ENCODE results near the gene ELOVL5.

Gene ELOVL5

GRCh38 chr6:53316142-53316541 lies 32.6 kb downstream of the ELOVL5 start:
- Histone ChIP-seq H3K4me3 (ENCODE audit: low read depth, low read length) (no peak overlapping the region), H3K27me3 (ENCODE audit: insufficient read depth, low read depth, severe bottlenecking) (no peaks in the 10 kb centered on the region), H3K36me3 (peaks cover 3% of the 10 kb centered on the region; the same call in 1 of the 2 replicates), H3K27ac (no peak overlapping the region), H3K9me3 (ENCODE audit: severe bottlenecking) (no peaks in the 10 kb centered on the region)
- TF ChIP-seq, protein P1, sequence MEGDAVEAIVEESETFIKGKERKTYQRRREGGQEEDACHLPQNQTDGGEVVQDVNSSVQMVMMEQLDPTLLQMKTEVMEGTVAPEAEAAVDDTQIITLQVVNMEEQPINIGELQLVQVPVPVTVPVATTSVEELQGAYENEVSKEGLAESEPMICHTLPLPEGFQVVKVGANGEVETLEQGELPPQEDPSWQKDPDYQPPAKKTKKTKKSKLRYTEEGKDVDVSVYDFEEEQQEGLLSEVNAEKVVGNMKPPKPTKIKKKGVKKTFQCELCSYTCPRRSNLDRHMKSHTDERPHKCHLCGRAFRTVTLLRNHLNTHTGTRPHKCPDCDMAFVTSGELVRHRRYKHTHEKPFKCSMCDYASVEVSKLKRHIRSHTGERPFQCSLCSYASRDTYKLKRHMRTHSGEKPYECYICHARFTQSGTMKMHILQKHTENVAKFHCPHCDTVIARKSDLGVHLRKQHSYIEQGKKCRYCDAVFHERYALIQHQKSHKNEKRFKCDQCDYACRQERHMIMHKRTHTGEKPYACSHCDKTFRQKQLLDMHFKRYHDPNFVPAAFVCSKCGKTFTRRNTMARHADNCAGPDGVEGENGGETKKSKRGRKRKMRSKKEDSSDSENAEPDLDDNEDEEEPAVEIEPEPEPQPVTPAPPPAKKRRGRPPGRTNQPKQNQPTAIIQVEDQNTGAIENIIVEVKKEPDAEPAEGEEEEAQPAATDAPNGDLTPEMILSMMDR (IDR thresholded peaks at IDR 0.05; ENCODE audit: low read depth, low read length), result no peak
- DNase-seq, result no peak

DNA sequence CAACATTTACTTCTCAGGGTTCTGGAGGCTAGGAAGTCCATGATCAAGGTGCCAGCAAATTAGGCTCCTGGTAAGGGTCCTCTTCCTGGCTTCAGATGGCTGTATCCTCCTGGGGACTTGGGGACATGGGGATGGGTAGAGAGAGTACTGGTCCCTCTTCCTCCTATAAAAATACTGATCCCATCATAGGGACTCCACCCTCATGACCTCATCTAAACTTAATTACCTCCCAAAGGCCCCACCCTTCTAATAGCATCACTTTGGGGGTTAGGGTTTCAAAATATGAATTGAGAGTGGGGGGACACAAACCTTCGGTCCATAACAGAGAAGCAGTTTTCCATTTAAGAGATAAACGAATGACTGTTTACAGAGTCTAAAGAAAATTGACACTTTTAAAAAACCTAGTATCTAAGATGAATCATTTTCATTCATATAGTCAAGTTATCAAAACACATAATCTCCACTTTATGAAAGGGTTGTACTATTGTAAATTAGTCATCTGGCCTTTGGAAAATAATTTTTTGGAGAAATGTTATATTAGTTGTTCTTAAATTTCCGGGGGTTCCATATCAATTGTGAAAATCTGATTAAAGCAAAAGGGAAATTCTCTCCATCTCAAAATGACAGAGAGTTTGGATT lies 33.5 kb downstream of the ELOVL5 start:
- H3K36me3 ChIP-seq, result no peaks in the 10 kb centered on the region; the same call in 1 of the 2 replicates
- TF ChIP-seq, protein P1 (IDR thresholded peaks at IDR 0.05; ENCODE audit: low read depth, low read length), result no peak
- no peak overlapping the region for H3K4me3 ChIP-seq (ENCODE audit: low read depth, low read length)
- no peaks in the 10 kb centered on the region for H3K27me3 ChIP-seq (ENCODE audit: insufficient read depth, low read depth, severe bottlenecking)
- no peak overlapping the region for H3K27ac ChIP-seq
- no peak for DNase-seq
- H3K9me3 ChIP-seq (ENCODE audit: severe bottlenecking), result no peaks in the 10 kb centered on the region

DNA sequence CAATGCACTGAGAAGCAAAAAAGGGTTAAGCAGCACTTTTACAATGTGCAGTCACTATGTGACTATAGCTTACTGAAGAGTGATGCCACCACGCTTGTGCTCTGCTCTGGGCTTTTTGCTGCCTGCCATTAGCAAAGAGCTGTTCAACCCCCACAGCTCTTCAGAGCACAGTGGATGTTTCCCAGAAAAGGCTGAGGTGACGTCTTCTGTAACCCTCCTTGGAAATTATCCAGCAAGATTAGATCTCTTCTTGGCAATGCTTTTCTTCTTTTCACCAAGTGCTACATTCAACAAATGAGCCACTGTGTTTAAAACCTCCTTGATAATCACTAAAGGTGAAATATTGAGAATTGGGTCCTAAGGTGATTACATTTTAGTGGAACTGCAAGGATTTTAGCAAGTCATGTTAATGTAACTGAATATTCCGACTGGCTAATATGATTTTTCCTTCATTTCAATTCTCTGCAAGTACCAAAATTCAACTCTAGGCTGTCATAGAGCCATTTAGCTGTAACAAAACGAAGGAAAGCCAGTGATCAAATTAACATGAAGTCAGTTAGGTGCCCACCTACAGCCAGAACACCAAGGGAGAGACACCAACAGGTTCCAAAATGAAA lies 34.9 kb downstream of the ELOVL5 start:
- TF ChIP-seq, protein P1 (IDR thresholded peaks at IDR 0.05; ENCODE audit: low read depth, low read length), result no peak
- Histone ChIP-seq H3K36me3 (no peaks in the 10 kb centered on the region), H3K4me3 (ENCODE audit: low read depth, low read length) (no peak overlapping the region), H3K9me3 (ENCODE audit: severe bottlenecking) (no peaks in the 10 kb centered on the region), H3K27ac (no peak overlapping the region), H3K27me3 (ENCODE audit: insufficient read depth, low read depth, severe bottlenecking) (no peaks in the 10 kb centered on the region)
- DNase-seq, result no peak

GRCh38 chr6:53312355-53312754 lies 36.4 kb downstream of the ELOVL5 start:
- no peaks in the 10 kb centered on the region for H3K27me3 ChIP-seq (ENCODE audit: insufficient read depth, low read depth, severe bottlenecking)
- H3K4me3 ChIP-seq (ENCODE audit: low read depth, low read length), result no peak overlapping the region
- TF ChIP-seq, protein P1 (IDR thresholded peaks at IDR 0.05; ENCODE audit: low read depth, low read length), result no peak
- H3K27ac ChIP-seq, result no peak overlapping the region
- H3K9me3 ChIP-seq (ENCODE audit: severe bottlenecking), result no peaks in the 10 kb centered on the region
- H3K36me3 ChIP-seq, result no peaks in the 10 kb centered on the region
- DNase-seq, result no peak

DNA sequence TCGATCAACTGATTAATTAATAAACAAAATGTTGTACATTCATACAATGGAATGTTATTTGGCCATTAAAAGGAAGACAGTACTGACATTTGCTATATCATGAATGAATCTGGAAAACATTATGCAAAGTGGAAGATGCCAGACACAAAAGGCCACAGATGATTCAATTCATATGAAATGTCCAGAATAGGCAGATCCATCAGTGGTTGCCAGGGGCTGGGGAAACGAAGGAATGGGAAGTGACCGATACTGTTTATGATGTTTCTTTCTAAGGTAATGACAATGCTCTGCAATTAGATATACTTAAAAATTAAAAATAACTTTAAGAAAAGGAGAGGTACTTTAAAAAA lies 37.2 kb downstream of the ELOVL5 start:
- TF ChIP-seq, protein P1 (IDR thresholded peaks at IDR 0.05; ENCODE audit: low read depth, low read length), result no peak
- H3K36me3 ChIP-seq, result no peaks in the 10 kb centered on the region
- no peak overlapping the region for H3K27ac ChIP-seq
- peaks cover 2% of the 10 kb centered on the region for H3K9me3 ChIP-seq (ENCODE audit: severe bottlenecking)
- H3K4me3 ChIP-seq (ENCODE audit: low read depth, low read length), result no peak overlapping the region
- no peaks in the 10 kb centered on the region for H3K27me3 ChIP-seq (ENCODE audit: insufficient read depth, low read depth, severe bottlenecking)
- no peak for DNase-seq

All from WERI-Rb-1 (cell line).